Measurements from ENCODE around the gene PLXNA3. TPM values are rescaled to one million over a fixed set of nuclear protein-coding genes. Genes with fewer than 3 reads are reported as not detected.

PLXNA3 gene
- total RNA-seq, 1 experiment from 2014 or later = 36.3 TPM

GRCh38 chrX:154484255-154485149 is 26.4 kb downstream of the PLXNA3 start:
- H3K4ac ChIP-seq (ENCODE audit: low read depth, low read length) = no peak overlapping the region
- WGBS (ENCODE audit: extremely low coverage, insufficient read length, low lambda C conversion rate) = no CpG with 5 or more reads among the region's 16 CpGs

More at GRCh38 chrX:154484255-154485149, 26.4 kb downstream of the PLXNA3 start:
- H4K8ac ChIP-seq (replicated peaks; ENCODE audit: insufficient read length, low read depth, low read length) = no peak overlapping the region
- H3K4me3 Mint-ChIP-seq = no peak overlapping the region
- TF ChIP-seq CTCF (conservative IDR thresholded peaks at IDR 0.05) = no peak
- H2BK120ac ChIP-seq (ENCODE audit: low read depth, low read length, poor library complexity, severe bottlenecking) = no peak overlapping the region
- peaks cover 3 to 28% (median 22%) of the 10 kb centered on the region in 3 experiments for H3K36me3 Mint-ChIP-seq (ENCODE audit: insufficient read depth in 1 of 3, low read depth in 3 of 3)
- no peak overlapping the region for H2BK20ac ChIP-seq (ENCODE audit: low read depth, low read length, poor library complexity, severe bottlenecking)
- no peak overlapping the region for H2AK5ac ChIP-seq (ENCODE audit: insufficient read length, low read length)
- no peak for DNase-seq
- H3K4me1 ChIP-seq (ENCODE audit: insufficient read depth, low read length) = no peaks in the 10 kb centered on the region; the same call in 1 of the 2 replicates
- H3K79me1 ChIP-seq (ENCODE audit: insufficient read depth, low read depth, low read length, poor library complexity, severe bottlenecking) = no peaks in the 10 kb centered on the region
- H3K79me2 ChIP-seq (ENCODE audit: insufficient read depth, low read length) = no peaks in the 10 kb centered on the region
- H3K27me3 ChIP-seq (ENCODE audit: insufficient read depth, low read length) = no peaks in the 10 kb centered on the region
- no peaks in the 10 kb centered on the region for H4K20me1 ChIP-seq (ENCODE audit: control insufficient read depth, insufficient read depth, insufficient read length)
- no peak overlapping the region for H3K9ac ChIP-seq (ENCODE audit: extremely low read depth, insufficient read length, low read length)
- no peak overlapping the region for H2BK15ac ChIP-seq (ENCODE audit: low read depth, low read length)
- H3K4me2 ChIP-seq (ENCODE audit: insufficient read depth, insufficient read length, low read length) = no peak overlapping the region
- no peak overlapping the region for H2AFZ ChIP-seq (ENCODE audit: low read length)
- peaks cover under 1% of the 10 kb centered on the region for H3K23me2 ChIP-seq (ENCODE audit: insufficient read length, low read depth, low read length, poor library complexity, severe bottlenecking)
- H4K91ac ChIP-seq (ENCODE audit: insufficient read length, low read depth, low read length) = no peak overlapping the region
- no peak overlapping the region for H3K18ac ChIP-seq (ENCODE audit: insufficient read length, low read depth, low read length)
- H3T11ph ChIP-seq (ENCODE audit: low read length) = no peak overlapping the region
- peaks cover 3 to 12% of the 10 kb centered on the region in 2 experiments; a peak in 3 of 4 replicates for H3K4me1 Mint-ChIP-seq
- no peak overlapping the region for H3K56ac ChIP-seq (ENCODE audit: insufficient read length, low read depth, low read length)
- no peak overlapping the region for H2BK12ac ChIP-seq (ENCODE audit: insufficient read length, low read depth, low read length)
- no peak overlapping the region for H2BK5ac ChIP-seq (ENCODE audit: insufficient read length, low read length)
- H3K9me3 Mint-ChIP-seq = peaks cover 71 to 81% of the 10 kb centered on the region in 2 experiments
- peaks cover 8% of the 10 kb centered on the region for H3K27me3 Mint-ChIP-seq (ENCODE audit: low read depth)
- no peak overlapping the region for H3K27ac Mint-ChIP-seq
- no peak overlapping the region for H4K5ac ChIP-seq (ENCODE audit: insufficient read length, low read depth, low read length)
- no peak overlapping the region for H3K27ac ChIP-seq (ENCODE audit: insufficient read length, low read depth, low read length)
- H3K23ac ChIP-seq (ENCODE audit: insufficient read length, low read depth, low read length) = no peak overlapping the region
- H3K14ac ChIP-seq (ENCODE audit: insufficient read depth, low read length) = no peak overlapping the region
- peaks cover 49% of the 10 kb centered on the region for H3K9me3 ChIP-seq (ENCODE audit: control insufficient read depth, low read depth, low read length)
